GM23248 (cell line): ENCODE results near the gene SLC9A2. TPM values are rescaled to one million over a fixed set of nuclear protein-coding genes. Genes with fewer than 3 reads are reported as not detected.
A peak's percentile ranks its signal among the peaks of the same experiment; 100 is the strongest.

ENCODE experiments used
- DNase-seq: peaks from one replicate; pipeline ENCODE4 v3.0.0-alpha.2; 2015
- H2AFZ ChIP-seq: fragments of 200-600 bp; sonication (generic); 2 replicates; pipeline ENCODE4 v1.6.1; 2016; ENCODE audit warnings: antibody characterized with exemption
- H3F3A ChIP-seq: fragments of 200-600 bp; sonication (generic); 2 replicates; pipeline ENCODE4 v1.6.1; 2016; ENCODE audit warnings: mild to moderate bottlenecking, antibody characterized with exemption, mixed run types; ENCODE audit not compliant: insufficient read depth
- H3K27ac ChIP-seq: fragments of 200-600 bp; sonication (generic); 2 replicates; pipeline ENCODE4 v1.5.1; 2016; ENCODE audit warnings: mild to moderate bottlenecking
- H3K27me3 ChIP-seq: fragments of 200-600 bp; sonication (generic); replicated peaks from 2 replicates; pipeline ENCODE4 v1.6.1; 2016; ENCODE audit warnings: mild to moderate bottlenecking; ENCODE audit not compliant: insufficient read depth
- H3K36me3 ChIP-seq: fragments of 200-600 bp; sonication (generic); 2 replicates; pipeline ENCODE4 v1.6.1; 2016; ENCODE audit warnings: low read depth, mild to moderate bottlenecking
- H3K4me1 ChIP-seq: fragments of 200-600 bp; sonication (generic); 2 replicates; pipeline ENCODE4 v1.6.1; 2016; ENCODE audit warnings: mild to moderate bottlenecking; ENCODE audit not compliant: insufficient read depth
- H3K4me2 ChIP-seq: fragments of 200-600 bp; sonication (generic); one replicate; pipeline ENCODE4 v1.6.1; 2016; ENCODE audit warnings: mild to moderate bottlenecking; ENCODE audit not compliant: unreplicated experiment
- H3K4me3 ChIP-seq: fragments of 200-600 bp; sonication (generic); 2 replicates; pipeline ENCODE4 v1.5.1; 2016; ENCODE audit warnings: mild to moderate bottlenecking
- H3K79me2 ChIP-seq: fragments of 200-600 bp; sonication (generic); 2 replicates; pipeline ENCODE4 v1.6.1; 2016; ENCODE audit warnings: mild to moderate bottlenecking; ENCODE audit not compliant: insufficient read depth
- H3K9ac ChIP-seq: fragments of 200-600 bp; sonication (generic); 2 replicates; pipeline ENCODE4 v1.6.1; 2016; ENCODE audit warnings: mild to moderate bottlenecking
- H3K9me2 ChIP-seq: fragments of 200-600 bp; sonication (generic); 2 replicates; pipeline ENCODE4 v1.6.1; 2016; ENCODE audit warnings: mixed run types, mild to moderate bottlenecking, moderate library complexity; ENCODE audit not compliant: insufficient read depth
- H3K9me3 ChIP-seq: fragments of 200-600 bp; sonication (generic); one replicate; pipeline ENCODE4 v1.6.1; 2017; ENCODE audit warnings: low read depth
- H4K20me1 ChIP-seq: fragments of 200-600 bp; sonication (generic); 2 replicates; pipeline ENCODE4 v1.6.0; 2016; ENCODE audit not compliant: insufficient read depth
- EZH2 ChIP-seq: fragments of 200-600 bp; sonication (generic); IDR thresholded peaks from 2 replicates; pipeline ENCODE4 v1.6.1; 2018; ENCODE audit warnings: antibody characterized with exemption, mild to moderate bottlenecking; ENCODE audit not compliant: insufficient read depth, poor library complexity, severe bottlenecking
- EZH2phosphoT487 ChIP-seq: fragments of 200-600 bp; sonication (generic); IDR thresholded peaks from 2 replicates; pipeline ENCODE4 v1.6.1; 2018; ENCODE audit warnings: antibody characterized with exemption, moderate library complexity, mild to moderate bottlenecking, low read depth; ENCODE audit not compliant: insufficient read depth
- WGBS, 2 experiments: methylation state at CpG; one replicate each; pipeline ENCODE4 v1.1.6; 2015 to 2017; ENCODE audit warnings: low lambda C conversion rate in 2 of 2, low coverage in 1 of 2; ENCODE audit errors: missing lambda C conversion rate in 2 of 2; 5-methylcytosine and 5-hydroxymethylcytosine counted together
- in situ Hi-C: fragments of 300-500 bp; cut with MboI; formaldehyde crosslinking; loops from 2 replicates; pipeline ENCODE4 v1.15.0; 2020
- polyA plus RNA-seq: library from polyadenylated mRNA; unstranded; fragments of >200 nt; fragmentation: Nextera tagmentation; extraction: Ambion mirVana; gene quantifications from 2 replicates; pipeline ENCODE4 v1.2.1, GENCODE V29; 2016
- total RNA-seq: library from RNA; depleted of rRNA; stranded (reverse); fragments of >200 nt; shearing (Covaris generic); gene quantifications from 2 replicates; pipeline ENCODE4 v1.2.3, GENCODE V29; 2014

Gene SLC9A2
- total and polyA plus RNA-seq, 2 experiments from 2014 or later = not detected

GRCh38 chr2:102735416-102736109, 116.2 kb downstream of the SLC9A2 start:
- Histone ChIP-seq H3K4me2 (peak overlapping the region; percentile 97), H3K9ac (peak overlapping the region; percentile 67; the same call in 1 of the 2 replicates), H3K9me3 (no peaks in the 10 kb centered on the region), H2AFZ (peak overlapping the region; percentile 98), H3K36me3 (no peaks in the 10 kb centered on the region), H3K79me2 (no peaks in the 10 kb centered on the region), H4K20me1 (no peaks in the 10 kb centered on the region), H3K27me3 (no peaks in the 10 kb centered on the region), H3K9me2 (no peaks in the 10 kb centered on the region), H3K4me1 (peaks cover 6% of the 10 kb centered on the region; the same call in 1 of the 2 replicates), H3F3A (no peaks in the 10 kb centered on the region), H3K27ac (no peak overlapping the region), H3K4me3 (peak overlapping the region; percentile 88)
- no peak for DNase-seq
- WGBS, 2 experiments = 62 to 64% methylated on average over 15 of the region's 15 CpGs
- TF ChIP-seq EZH2phosphoT487 (no peak), EZH2 (no peak)
- in situ Hi-C loops = no loop called here

GRCh38 chr2:102736110-102736409, 116.7 kb downstream of the SLC9A2 start:
- H3K27ac ChIP-seq = no peak overlapping the region
- no peaks in the 10 kb centered on the region for H3K9me3 ChIP-seq
- H3K4me1 ChIP-seq = peaks cover 6% of the 10 kb centered on the region; the same call in 1 of the 2 replicates
- no peaks in the 10 kb centered on the region for H3K36me3 ChIP-seq
- H3K79me2 ChIP-seq = no peaks in the 10 kb centered on the region
- H3K27me3 ChIP-seq = no peaks in the 10 kb centered on the region
- H3K9ac ChIP-seq = peak overlapping the region; percentile 67
- peak overlapping the region; percentile 88 for H3K4me3 ChIP-seq
- WGBS, 2 experiments = 7 to 12% methylated on average over 6 of the region's 6 CpGs
- no peak for DNase-seq
- peak overlapping the region; percentile 97 for H3K4me2 ChIP-seq
- TF ChIP-seq EZH2 (no peak), EZH2phosphoT487 (no peak)
- no peaks in the 10 kb centered on the region for H4K20me1 ChIP-seq
- peak overlapping the region; percentile 98 for H2AFZ ChIP-seq
- H3F3A ChIP-seq = no peaks in the 10 kb centered on the region
- no peaks in the 10 kb centered on the region for H3K9me2 ChIP-seq
- in situ Hi-C loops = no loop called here

GRCh38 chr2:102736410-102737409, 117.4 kb downstream of the SLC9A2 start:
- Histone ChIP-seq H3K27me3 (no peaks in the 10 kb centered on the region), H3F3A (no peaks in the 10 kb centered on the region), H3K4me3 (peak overlapping the region; percentile 88), H3K27ac (no peak overlapping the region), H3K9me2 (no peaks in the 10 kb centered on the region), H3K9me3 (no peaks in the 10 kb centered on the region), H3K9ac (peak overlapping the region; percentile 67), H3K36me3 (no peaks in the 10 kb centered on the region), H3K4me1 (peaks cover 6% of the 10 kb centered on the region; the same call in 1 of the 2 replicates), H4K20me1 (no peaks in the 10 kb centered on the region), H2AFZ (peak overlapping the region; percentile 98), H3K4me2 (peak overlapping the region; percentile 97), H3K79me2 (no peaks in the 10 kb centered on the region)
- in situ Hi-C loops = no loop called here
- TF ChIP-seq EZH2 (no peak), EZH2phosphoT487 (no peak)
- peak; percentile 81 for DNase-seq
- 0% methylated on average over 37 to 38 of the region's 52 CpGs for WGBS, 2 experiments

GRCh38 chr2:102737431-102737830, 118.1 kb downstream of the SLC9A2 start:
- no peaks in the 10 kb centered on the region for H3F3A ChIP-seq
- H3K9ac ChIP-seq = no peak overlapping the region
- no peak overlapping the region for H3K27ac ChIP-seq
- H4K20me1 ChIP-seq = no peaks in the 10 kb centered on the region
- TF ChIP-seq EZH2 (no peak), EZH2phosphoT487 (no peak)
- H3K79me2 ChIP-seq = no peaks in the 10 kb centered on the region
- no peaks in the 10 kb centered on the region for H3K27me3 ChIP-seq
- H3K9me3 ChIP-seq = no peaks in the 10 kb centered on the region
- in situ Hi-C loops = no loop called here
- whole genome bisulfite sequencing, 2 experiments = 90 to 100% methylated on average over 1 of the region's 1 CpG
- no peaks in the 10 kb centered on the region for H3K36me3 ChIP-seq
- peaks cover 6% of the 10 kb centered on the region; the same call in 1 of the 2 replicates for H3K4me1 ChIP-seq
- H2AFZ ChIP-seq = peak overlapping the region; percentile 98
- H3K4me3 ChIP-seq = peak overlapping the region; percentile 88
- peak overlapping the region; percentile 97 for H3K4me2 ChIP-seq
- no peak for DNase-seq
- no peaks in the 10 kb centered on the region for H3K9me2 ChIP-seq
